Left lung (tissue), 10 donors: ENCODE measurements around the gene SNW1. TPM values are rescaled to one million over a fixed set of nuclear protein-coding genes. Genes with fewer than 3 reads are reported as not detected.
"Not testable (repeated sequence)": the region's sequence is repeated elsewhere in the genome, so short reads cannot be mapped to it uniquely, and the experiment has no call there.

ENCODE experiments used
- ATAC-seq: fragments of 200-7000 bp; cut with Tn5 transposase; one replicate; pipeline ENCODE4 v1.9.1; 2020; ENCODE audit warnings: moderate library complexity
- DNase-seq, 4 donors: peaks; one replicate each; pipeline ENCODE4 v3.0.0-alpha.2; 2013 to 2020
- H3K27ac ChIP-seq, 2 donors: fragments of 200-600 bp; sonication (generic) in 1 of 2; one replicate each; pipeline versions ENCODE4 v1.5.0 to v1.8.0; 2020 to 2021
- H3K27me3 ChIP-seq, 2 donors: fragments of 200-600 bp; sonication (generic) in 1 of 2; one replicate each; pipeline versions ENCODE4 v1.5.0 to v1.8.0; 2020 to 2021
- H3K36me3 ChIP-seq, 2 donors: fragments of 200-600 bp; sonication (generic) in 1 of 2; one replicate each; pipeline versions ENCODE4 v1.5.0 to v1.8.0; 2020 to 2021
- H3K4me1 ChIP-seq, 2 donors: fragments of 200-600 bp; one replicate each; pipeline ENCODE4 v1.8.0; 2021
- H3K4me3 ChIP-seq, 2 donors: fragments of 200-600 bp; sonication (generic) in 1 of 2; one replicate each; pipeline versions ENCODE4 v1.5.0 to v1.8.0; 2020 to 2021; ENCODE audit warnings: mild to moderate bottlenecking in 1 of 2
- H3K9me3 ChIP-seq, 2 donors: fragments of 200-600 bp; sonication (generic) in 1 of 2; one replicate each; pipeline versions ENCODE4 v1.5.0 to v1.8.0; 2020 to 2021
- CTCF ChIP-seq, 2 donors: fragments of 200-600 bp; sonication (generic) in 1 of 2; IDR thresholded peaks; one replicate each; pipeline versions ENCODE4 v1.5.0 to v1.8.0; 2021; ENCODE audit warnings: antibody characterized with exemption in 2 of 2
- intact Hi-C, 2 donors: fragments of 100-400 bp; cut with DNase I; formaldehyde crosslinking; loops; one replicate each; pipeline versions ENCODE4 v1.11.2 to v1.14.2; 2022
- polyA plus RNA-seq, 6 donors: library from polyadenylated mRNA; unstranded; fragments of 120-200 nt; gene quantifications; one replicate each; pipeline ENCODE4 v1.2.1, GENCODE V29; 2013; ENCODE audit not compliant: insufficient read length in 6 of 6
- total RNA-seq, 2 donors: library from RNA; stranded (reverse); fragmentation: NEBNext Ultra II Directional; extraction: Animal tissue kit (Norgen Biotek cat#: 25700); gene quantifications; one replicate each; pipeline ENCODE4 v1.2.1, GENCODE V29; 2021
- donor health status: DM: no; HTN: yes; CAD: no.
- donor health status: DM: no; HTN: no; CAD: no.

Gene SNW1
- total and polyA plus RNA-seq, 8 donors: 50.9 to 92.0 (median 77.6) TPM

GRCh38 chr14:77791225-77791600 lies 30.3 kb upstream of the SNW1 start:
- Histone ChIP-seq H3K4me1 (no peaks in the 10 kb centered on the region), H3K4me3 (no peak overlapping the region), H3K27ac (no peak overlapping the region), H3K27me3 (peaks cover 0 to 6% of the 10 kb centered on the region in 2 donors), H3K36me3 (no peaks in the 10 kb centered on the region), H3K9me3 (no peaks in the 10 kb centered on the region)
- intact Hi-C loops: no loop called here
- DNase-seq: no peak
- no peak for TF ChIP-seq CTCF (IDR thresholded peaks at IDR 0.05)
- peak; percentile 35 for ATAC-seq

- TF ChIP-seq CTCF (IDR thresholded peaks at IDR 0.05): no peak
- Histone ChIP-seq H3K27ac (no peak overlapping the region), H3K9me3 (no peaks in the 10 kb centered on the region), H3K4me1 (no peaks in the 10 kb centered on the region), H3K36me3 (no peaks in the 10 kb centered on the region), H3K27me3 (peaks cover 0 to 6% of the 10 kb centered on the region in 2 donors), H3K4me3 (no peak overlapping the region)
- intact Hi-C loops: no loop called here
- ATAC-seq (no peak), DNase-seq (no peak)
These were observed 29.7 kb upstream of the SNW1 start for GRCh38 chr14:77790566-77791224.

- Histone ChIP-seq H3K27me3 (no peaks in the 10 kb centered on the region), H3K4me3 (no peak overlapping the region), H3K27ac (no peak overlapping the region), H3K9me3 (no peaks in the 10 kb centered on the region), H3K4me1 (no peaks in the 10 kb centered on the region), H3K36me3 (no peaks in the 10 kb centered on the region)
- intact Hi-C loops: no loop called here
- DNase-seq (no peak), ATAC-seq (no peak)
- TF ChIP-seq CTCF (IDR thresholded peaks at IDR 0.05): no peak
These were observed 25.2 kb upstream of the SNW1 start for GRCh38 chr14:77786148-77786547.

GRCh38 chr14:77782202-77782601 lies 21.2 kb upstream of the SNW1 start:
- no peaks in the 10 kb centered on the region for H3K36me3 ChIP-seq
- TF ChIP-seq CTCF (IDR thresholded peaks at IDR 0.05): no peak
- no peak overlapping the region for H3K4me3 ChIP-seq
- DNase-seq (no peak), ATAC-seq (no peak)
- intact Hi-C loops: no loop called here
- no peak overlapping the region for H3K27ac ChIP-seq
- no peaks in the 10 kb centered on the region for H3K9me3 ChIP-seq
- no peaks in the 10 kb centered on the region for H3K27me3 ChIP-seq
- no peaks in the 10 kb centered on the region for H3K4me1 ChIP-seq

DNA sequence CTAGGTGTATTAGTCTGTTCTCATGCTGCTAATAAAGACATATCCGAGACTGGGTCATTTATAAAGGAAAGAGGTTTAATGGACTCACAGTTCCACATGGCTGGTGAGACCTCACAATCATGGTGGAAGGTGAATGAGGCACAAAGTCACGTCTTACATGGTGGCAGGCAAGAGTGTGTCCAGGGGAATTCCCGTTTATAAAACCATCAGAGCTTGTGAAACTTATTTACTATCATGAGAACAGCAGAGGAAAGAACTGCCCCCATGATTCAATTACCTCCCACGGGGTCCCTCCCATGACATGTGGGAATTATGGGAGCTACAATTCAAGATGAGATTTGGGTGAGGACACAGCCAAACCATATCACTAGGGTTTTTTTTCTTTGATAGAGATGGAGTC lies 13.0 kb upstream of the SNW1 start:
- H3K36me3 ChIP-seq, H3K27ac ChIP-seq, H3K27me3 ChIP-seq, DNase-seq, H3K4me1 ChIP-seq, H3K9me3 ChIP-seq, intact Hi-C loops, ATAC-seq, H3K4me3 ChIP-seq: not testable (repeated sequence)

- H3K9me3 ChIP-seq, H3K4me1 ChIP-seq, intact Hi-C loops, H3K4me3 ChIP-seq, H3K27me3 ChIP-seq, DNase-seq, H3K36me3 ChIP-seq, H3K27ac ChIP-seq: not testable (repeated sequence)
- ATAC-seq: peak; percentile 29
These were observed 7.6 kb upstream of the SNW1 start for GRCh38 chr14:77768442-77769069.
